Immature natural killer cell (primary cell): ENCODE results near the gene INSIG1. TPM values are rescaled to one million over a fixed set of nuclear protein-coding genes. Genes with fewer than 3 reads are reported as not detected.

Experiments used
- DNase-seq, 3 donors: peaks; one replicate each; pipeline ENCODE4 v3.0.0; 2022; ENCODE audit warnings: mixed read lengths in 1 of 3
- H3K27ac Mint-ChIP-seq, 6 donors: one replicate each; pipeline ENCODE4 v1.8.0; 2020; ENCODE audit warnings: mixed read lengths in 6 of 6, mild to moderate bottlenecking in 5 of 6, inconsistent platforms in 4 of 6, moderate library complexity in 3 of 6
- H3K27me3 Mint-ChIP-seq, 3 donors: one replicate each; pipeline ENCODE4 v1.8.0; 2020 to 2021; ENCODE audit warnings: low read depth in 3 of 3, mild to moderate bottlenecking in 3 of 3, mixed read lengths in 3 of 3, moderate library complexity in 3 of 3, inconsistent platforms in 1 of 3
- H3K36me3 Mint-ChIP-seq, 3 donors: one replicate each; pipeline ENCODE4 v1.8.0; 2020; ENCODE audit warnings: mixed read lengths in 3 of 3, inconsistent platforms in 2 of 3, mild to moderate bottlenecking in 2 of 3
- H3K4me1 Mint-ChIP-seq, 2 donors: one replicate each; pipeline ENCODE4 v1.8.0; 2020; ENCODE audit warnings: inconsistent platforms in 2 of 2, mild to moderate bottlenecking in 2 of 2, mixed read lengths in 2 of 2, moderate library complexity in 1 of 2
- H3K4me3 Mint-ChIP-seq, 5 donors: one replicate each; pipeline ENCODE4 v1.8.0; 2020; ENCODE audit warnings: mild to moderate bottlenecking in 5 of 5, mixed read lengths in 5 of 5, inconsistent platforms in 3 of 5, moderate library complexity in 3 of 5
- H3K9me3 Mint-ChIP-seq, 6 donors: one replicate each; pipeline ENCODE4 v1.8.0; 2020; ENCODE audit warnings: mild to moderate bottlenecking in 6 of 6, mixed read lengths in 6 of 6, inconsistent platforms in 4 of 6, moderate library complexity in 3 of 6
- polyA plus RNA-seq, 3 donors: library from polyadenylated mRNA; unstranded; fragments of 300-500 nt; fragmentation: Illumina TruSeq; gene quantifications; one replicate each; pipeline ENCODE4 v1.2.3, GENCODE V29; 2021

Gene INSIG1
- polyA plus RNA-seq, 3 donors from 2014 or later: 63.9 to 90.8 (median 66.6) TPM

DNA sequence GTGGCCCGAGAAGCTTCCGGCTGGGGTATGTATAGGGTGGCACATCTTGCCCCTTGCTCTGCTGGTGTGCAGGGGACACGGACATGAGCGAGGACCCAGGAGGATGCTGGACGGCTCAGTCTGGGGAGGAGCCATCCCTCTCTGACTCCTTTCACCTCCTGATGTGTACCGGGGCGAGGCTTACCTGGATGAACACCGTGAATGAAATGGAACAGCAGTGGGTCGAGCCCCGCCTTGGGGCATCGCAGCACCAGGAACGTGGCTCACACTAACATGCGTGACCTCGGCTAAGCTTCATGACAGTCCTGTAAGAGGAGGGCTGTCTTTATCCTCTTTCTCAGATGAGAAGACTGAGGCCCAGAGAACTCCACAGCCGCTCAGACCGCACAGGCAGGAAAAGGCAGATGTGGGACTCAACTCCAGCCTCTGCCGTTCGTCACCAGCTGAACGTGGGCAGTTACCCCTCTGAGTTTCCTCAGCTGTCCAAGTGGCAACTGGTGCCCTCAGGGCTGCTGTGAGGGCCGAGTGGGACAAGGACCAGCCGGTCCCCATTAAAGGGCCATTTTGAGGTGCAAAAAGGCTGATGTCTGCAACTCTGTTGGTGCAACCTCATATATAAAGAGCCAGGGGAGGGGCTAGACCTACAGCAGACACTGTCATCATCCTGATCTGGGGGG lies 54.5 kb downstream of the INSIG1 start:
- H3K36me3 Mint-ChIP-seq: peaks cover 0 to 3% (median 0%) of the 10 kb centered on the region in 3 donors
- no peak for DNase-seq
- no peaks in the 10 kb centered on the region for H3K4me1 Mint-ChIP-seq
- H3K9me3 Mint-ChIP-seq: peaks cover 0 to 1% (median 0%) of the 10 kb centered on the region in 6 donors
- peaks cover 0 to 8% (median 7%) of the 10 kb centered on the region in 3 donors for H3K27me3 Mint-ChIP-seq
- H3K4me3 Mint-ChIP-seq: no peak overlapping the region
- no peak overlapping the region for H3K27ac Mint-ChIP-seq

DNA sequence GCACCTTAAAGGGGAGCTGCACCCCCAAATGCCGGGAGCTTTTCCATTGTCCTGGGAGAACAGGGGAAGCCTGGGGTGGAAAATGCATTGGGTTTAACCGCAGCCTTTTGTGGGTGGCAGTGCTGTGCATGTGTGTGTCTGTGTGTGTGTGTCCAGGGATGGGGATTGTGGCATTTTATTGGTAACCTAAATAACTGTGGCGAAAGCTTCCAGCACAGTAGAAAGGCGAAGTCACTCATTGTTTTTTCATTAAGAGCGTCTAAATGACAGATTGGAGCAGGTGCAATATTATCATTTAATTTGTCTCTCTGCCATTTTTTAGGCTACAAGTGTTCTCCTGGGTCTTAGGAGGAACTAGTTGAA lies 55.1 kb downstream of the INSIG1 start:
- Mint-ChIP-seq H3K36me3 (peaks cover 0 to 3% (median 0%) of the 10 kb centered on the region in 3 donors), H3K27ac (no peak overlapping the region), H3K4me3 (no peak overlapping the region), H3K4me1 (no peaks in the 10 kb centered on the region), H3K9me3 (peaks cover 0 to 1% (median 0%) of the 10 kb centered on the region in 6 donors), H3K27me3 (peaks cover 0 to 8% (median 7%) of the 10 kb centered on the region in 3 donors)
- DNase-seq: no peak

DNA sequence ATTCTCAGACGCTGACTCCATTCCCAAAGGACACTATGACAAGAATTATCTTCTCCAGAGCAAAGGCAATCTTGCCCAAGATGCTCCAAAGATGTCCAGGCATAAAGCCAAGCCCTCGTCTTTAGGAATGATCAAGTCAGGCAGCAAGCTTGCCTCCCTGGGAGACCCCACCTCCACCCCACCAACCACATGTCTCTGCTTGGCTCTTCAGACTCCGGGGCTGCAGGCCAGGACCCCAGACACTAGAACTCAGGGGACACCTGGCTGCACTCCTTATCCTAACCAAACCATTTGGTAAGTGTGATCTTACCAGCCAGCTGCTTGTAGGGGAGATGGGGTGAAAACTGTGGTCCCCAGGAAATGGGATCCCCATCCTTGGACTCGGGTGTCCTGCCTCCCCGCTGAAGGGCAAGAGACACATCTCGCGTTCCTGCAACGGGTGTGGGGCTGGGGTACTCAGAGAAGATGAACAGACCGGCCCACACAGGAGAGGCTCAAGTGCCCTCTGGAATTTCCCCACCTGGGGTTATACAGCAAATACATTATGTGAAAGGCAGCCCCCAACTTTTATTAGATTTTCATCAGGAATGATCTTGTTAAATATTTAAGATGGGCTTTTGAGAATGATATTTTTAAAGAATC lies 55.7 kb downstream of the INSIG1 start:
- peaks cover 0 to 3% (median 0%) of the 10 kb centered on the region in 3 donors for H3K36me3 Mint-ChIP-seq
- H3K27ac Mint-ChIP-seq: no peak overlapping the region
- no peak for DNase-seq
- H3K4me1 Mint-ChIP-seq: no peaks in the 10 kb centered on the region
- H3K9me3 Mint-ChIP-seq: peaks cover 0 to 1% (median 0%) of the 10 kb centered on the region in 6 donors
- no peak overlapping the region for H3K4me3 Mint-ChIP-seq
- peaks cover 0 to 8% (median 7%) of the 10 kb centered on the region in 3 donors for H3K27me3 Mint-ChIP-seq

DNA sequence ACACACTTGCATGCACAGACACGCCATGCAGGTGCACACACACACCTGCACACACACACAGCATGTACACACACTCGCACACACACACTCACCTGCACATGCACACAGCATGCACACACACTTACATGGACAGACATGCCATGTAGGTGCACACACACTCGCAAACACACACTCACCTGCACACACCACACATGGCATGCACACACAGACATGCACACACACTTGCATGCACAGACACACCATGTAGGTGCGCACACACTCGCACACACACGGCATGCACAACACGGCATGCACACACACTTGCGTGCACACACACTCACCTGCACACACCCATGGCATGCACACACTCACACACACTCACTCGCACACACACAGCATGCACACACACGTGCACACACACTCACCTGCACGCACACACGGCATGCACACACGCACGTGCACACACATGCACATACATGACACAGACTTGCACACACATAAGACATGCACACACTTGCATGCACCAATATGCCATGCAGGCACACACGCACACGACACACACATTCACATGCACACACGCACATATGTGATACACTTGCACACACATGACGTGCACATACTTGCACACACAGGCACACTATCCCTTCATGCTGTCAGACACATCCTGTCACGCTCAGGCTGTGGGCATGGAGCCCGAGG lies 56.8 kb downstream of the INSIG1 start:
- no peak overlapping the region for H3K4me3 Mint-ChIP-seq
- H3K4me1 Mint-ChIP-seq: no peaks in the 10 kb centered on the region
- peaks cover 0 to 3% (median 0%) of the 10 kb centered on the region in 3 donors for H3K36me3 Mint-ChIP-seq
- peaks cover 0 to 1% (median 0%) of the 10 kb centered on the region in 6 donors for H3K9me3 Mint-ChIP-seq
- peaks cover 0 to 8% (median 7%) of the 10 kb centered on the region in 3 donors for H3K27me3 Mint-ChIP-seq
- DNase-seq: no peak
- H3K27ac Mint-ChIP-seq: no peak overlapping the region

DNA sequence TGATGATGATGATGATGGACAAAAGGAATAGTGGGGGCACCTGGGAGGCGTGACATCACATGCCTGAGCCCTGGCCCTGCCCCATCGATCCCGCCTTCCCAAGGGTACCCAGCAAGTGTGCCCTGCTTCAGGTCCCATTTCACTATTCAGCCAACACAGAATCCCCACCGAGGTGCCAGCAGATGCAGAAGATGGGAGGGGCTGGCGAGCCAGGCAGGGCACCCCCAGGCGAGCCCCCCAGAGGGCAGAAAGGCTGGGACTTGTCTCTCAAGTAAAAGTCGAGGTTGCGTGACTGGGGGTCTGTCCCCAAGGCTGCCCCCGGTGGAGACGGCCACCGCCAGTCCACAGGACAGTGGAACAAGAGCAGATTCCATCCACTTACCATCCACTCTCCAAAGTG lies 57.5 kb downstream of the INSIG1 start:
- peaks cover 6 to 8% (median 7%) of the 10 kb centered on the region in 3 donors for H3K27me3 Mint-ChIP-seq

DNA sequence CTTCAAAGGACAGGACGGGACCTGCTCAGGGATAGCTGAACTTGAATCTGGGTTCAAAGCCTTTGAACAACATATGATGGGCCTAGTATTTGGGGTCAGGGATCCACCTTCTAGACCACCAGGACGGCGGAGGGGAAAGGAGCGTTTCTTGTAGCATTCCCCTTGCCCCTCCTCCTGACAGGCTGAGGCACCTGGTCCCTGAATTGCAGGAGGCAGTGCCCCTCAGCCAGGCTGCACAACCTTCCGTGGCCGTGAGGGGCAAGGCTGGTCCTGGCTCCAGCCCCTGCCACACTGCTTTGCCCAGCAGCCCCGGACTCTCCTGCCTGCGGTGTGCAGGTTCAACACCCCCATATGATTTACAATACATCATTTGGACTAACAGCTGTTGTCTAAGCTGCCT lies 58.1 kb downstream of the INSIG1 start:
- H3K4me3 Mint-ChIP-seq: no peak overlapping the region
- no peak overlapping the region for H3K27ac Mint-ChIP-seq
- DNase-seq: no peak
- H3K27me3 Mint-ChIP-seq: peaks cover 9 to 11% (median 9%) of the 10 kb centered on the region in 3 donors
- H3K9me3 Mint-ChIP-seq: peaks cover 0 to 1% (median 0%) of the 10 kb centered on the region in 6 donors
- no peaks in the 10 kb centered on the region for H3K4me1 Mint-ChIP-seq
- peaks cover 0 to 2% (median 0%) of the 10 kb centered on the region in 3 donors for H3K36me3 Mint-ChIP-seq

More for the DNA sequence above, 57.5 kb downstream of the INSIG1 start:
- no peak for DNase-seq
- Mint-ChIP-seq H3K36me3 (peaks cover 0 to 3% (median 0%) of the 10 kb centered on the region in 3 donors), H3K4me3 (no peak overlapping the region), H3K27ac (no peak overlapping the region), H3K4me1 (no peaks in the 10 kb centered on the region), H3K9me3 (peaks cover 0 to 1% (median 0%) of the 10 kb centered on the region in 6 donors)

DNA sequence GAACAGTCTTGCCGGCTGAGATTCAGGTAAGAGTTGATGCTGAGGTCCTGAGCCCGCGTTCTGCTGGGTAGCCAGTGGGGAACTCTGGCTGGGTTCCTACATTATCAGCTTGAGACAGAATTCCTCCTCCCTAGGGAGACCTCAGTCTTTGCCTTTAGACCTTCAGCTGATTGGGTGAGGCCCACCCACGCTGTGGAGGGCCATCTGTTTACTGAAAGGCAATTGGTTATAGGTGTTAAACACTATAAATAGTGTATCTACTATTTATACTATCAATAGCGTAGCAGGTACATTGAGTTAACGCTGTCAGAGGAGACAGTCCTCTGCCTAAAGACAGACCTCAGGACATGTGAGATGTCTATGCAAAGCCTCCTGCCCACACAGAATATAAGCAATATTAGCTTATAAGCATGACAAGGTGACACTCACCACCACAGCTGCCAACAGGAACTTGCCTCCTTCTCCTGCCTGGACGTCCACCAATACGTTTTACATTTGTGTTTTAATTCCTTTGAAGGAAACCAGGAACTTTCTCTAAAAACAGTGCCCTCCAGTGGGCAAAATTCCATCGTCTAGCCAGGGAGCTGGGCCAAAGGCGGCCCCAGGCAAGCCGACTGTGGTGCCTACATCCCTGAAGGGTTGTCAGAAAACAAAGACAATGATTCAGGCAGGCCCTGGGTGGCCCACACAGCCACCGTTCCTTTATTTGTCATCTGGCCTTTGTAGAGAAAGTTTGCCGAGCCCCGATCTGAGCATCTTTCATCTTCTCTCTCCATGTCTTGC lies 58.8 kb downstream of the INSIG1 start:
- Mint-ChIP-seq H3K4me3 (no peak overlapping the region), H3K36me3 (no peaks in the 10 kb centered on the region), H3K27me3 (peaks cover 9 to 10% (median 9%) of the 10 kb centered on the region in 3 donors), H3K9me3 (peaks cover 0 to 1% (median 0%) of the 10 kb centered on the region in 6 donors), H3K4me1 (no peaks in the 10 kb centered on the region), H3K27ac (no peak overlapping the region)
- DNase-seq: no peak

DNA sequence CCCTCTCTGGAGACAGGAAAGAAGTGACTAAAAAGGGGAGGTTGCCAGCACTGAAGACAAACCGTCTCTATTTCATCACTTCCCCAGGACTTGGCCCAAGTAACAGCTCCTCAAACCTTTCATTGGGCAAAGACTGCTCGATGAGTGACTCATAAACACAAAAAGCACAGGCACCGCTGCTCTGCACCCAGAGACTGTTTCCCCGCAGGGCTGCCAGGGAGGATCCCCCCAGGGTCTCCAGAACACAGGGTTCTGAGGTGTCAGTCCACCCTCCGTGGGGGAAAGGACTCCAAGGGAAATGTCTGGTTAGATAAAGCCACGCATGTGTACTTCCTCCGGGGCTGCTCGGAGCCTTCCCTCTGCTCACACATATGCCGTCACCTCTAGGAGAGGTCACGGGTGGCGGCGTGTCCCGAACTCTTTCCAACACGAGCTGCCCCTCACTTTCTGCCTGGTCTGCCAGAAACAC lies 59.9 kb downstream of the INSIG1 start:
- H3K27ac Mint-ChIP-seq: no peak overlapping the region
- H3K4me3 Mint-ChIP-seq: no peak overlapping the region
- no peaks in the 10 kb centered on the region for H3K4me1 Mint-ChIP-seq
- peaks cover 0 to 1% (median 0%) of the 10 kb centered on the region in 6 donors for H3K9me3 Mint-ChIP-seq
- no peaks in the 10 kb centered on the region for H3K36me3 Mint-ChIP-seq
- H3K27me3 Mint-ChIP-seq: peaks cover 9 to 11% (median 10%) of the 10 kb centered on the region in 3 donors
- DNase-seq: no peak

DNA sequence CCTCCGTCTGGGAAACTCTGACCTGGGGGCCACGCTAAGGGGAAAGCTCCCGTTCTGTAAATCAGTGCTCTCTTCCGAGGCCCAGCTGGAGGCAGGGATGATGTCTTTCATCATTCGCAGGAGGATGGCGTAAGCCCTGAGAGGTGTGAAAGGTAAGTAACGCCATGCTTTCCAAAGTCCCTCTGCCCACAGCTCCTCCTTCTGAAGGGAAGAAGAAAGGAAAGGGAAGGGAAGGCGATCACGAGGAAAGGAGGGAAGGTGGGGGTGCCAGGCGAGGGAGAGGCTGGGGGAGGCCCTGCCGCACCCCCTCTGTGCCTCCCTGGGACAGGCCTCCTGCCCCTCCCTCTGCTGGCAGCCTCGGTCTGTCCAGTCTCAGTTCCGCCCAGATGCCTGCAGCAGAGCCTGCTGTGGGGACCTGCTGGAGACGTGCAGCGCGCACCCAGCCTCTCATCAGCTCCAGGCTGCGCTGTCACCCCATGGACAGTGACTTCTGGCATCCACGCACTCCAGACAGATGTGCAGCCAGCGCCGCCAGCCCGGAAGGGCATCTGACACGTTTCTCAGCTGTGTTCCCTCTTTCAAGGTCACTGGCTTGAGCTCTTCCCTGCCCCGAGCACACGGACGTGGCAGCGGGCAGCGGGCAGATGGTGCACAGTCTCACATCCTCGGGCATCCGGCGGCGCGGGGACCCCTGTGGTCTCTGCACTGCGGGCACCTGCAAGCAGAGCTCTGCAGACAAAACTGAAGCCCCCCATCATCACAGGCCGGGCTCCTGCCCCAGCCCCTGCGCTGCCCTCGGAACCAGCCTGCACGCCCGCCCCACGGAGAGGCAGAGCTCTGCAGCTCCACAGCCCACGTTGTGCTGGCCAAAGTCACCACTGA lies 60.6 kb downstream of the INSIG1 start:
- peaks cover 9 to 11% (median 10%) of the 10 kb centered on the region in 3 donors for H3K27me3 Mint-ChIP-seq
- H3K36me3 Mint-ChIP-seq: no peaks in the 10 kb centered on the region
- no peaks in the 10 kb centered on the region for H3K4me1 Mint-ChIP-seq
- DNase-seq: no peak
- H3K9me3 Mint-ChIP-seq: peaks cover 0 to 1% (median 0%) of the 10 kb centered on the region in 6 donors
- no peak overlapping the region for H3K27ac Mint-ChIP-seq
- no peak overlapping the region for H3K4me3 Mint-ChIP-seq

DNA sequence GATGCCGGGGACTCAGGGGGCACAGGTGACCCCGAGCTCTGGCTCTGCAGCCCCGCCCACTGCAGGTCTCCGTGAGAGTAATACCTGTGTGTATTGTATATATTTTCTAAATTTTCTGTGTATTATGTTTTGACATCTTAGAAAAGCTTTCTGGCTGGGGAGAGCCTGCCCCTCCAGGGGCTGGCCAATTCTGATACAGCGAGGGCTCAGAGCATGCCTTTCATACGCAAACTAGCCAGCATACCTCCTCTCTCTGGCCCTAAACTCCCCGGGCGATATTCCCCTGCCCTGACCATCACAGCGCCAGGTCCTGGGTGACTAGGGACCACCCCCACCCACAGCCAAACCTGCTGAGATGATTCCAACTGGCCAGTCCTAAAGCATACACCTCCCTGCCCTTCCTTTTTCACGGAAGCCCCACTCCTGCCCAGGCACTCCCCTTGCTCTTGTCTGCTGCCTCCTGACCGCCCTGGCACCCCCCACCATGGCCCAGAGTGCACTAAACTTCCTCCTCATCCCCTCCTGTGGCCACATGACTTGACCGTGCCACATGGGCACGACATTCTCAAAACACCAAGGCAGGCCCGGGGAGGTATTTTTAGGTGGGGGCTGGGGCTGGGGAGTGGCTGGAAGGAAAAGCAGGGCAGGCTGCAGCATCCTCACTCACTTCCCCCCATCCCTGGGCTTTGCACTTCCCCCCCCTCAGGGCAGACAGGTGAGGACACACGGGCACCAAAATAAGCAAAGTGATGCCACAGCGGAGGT lies 61.5 kb downstream of the INSIG1 start:
- Mint-ChIP-seq H3K27ac (no peak overlapping the region), H3K4me1 (no peaks in the 10 kb centered on the region)

More for the DNA sequence above, 61.5 kb downstream of the INSIG1 start:
- no peak overlapping the region for H3K4me3 Mint-ChIP-seq
- DNase-seq: no peak
- peaks cover 9 to 15% (median 14%) of the 10 kb centered on the region in 3 donors for H3K27me3 Mint-ChIP-seq
- no peaks in the 10 kb centered on the region for H3K36me3 Mint-ChIP-seq
- H3K9me3 Mint-ChIP-seq: peaks cover 0 to 1% (median 0%) of the 10 kb centered on the region in 6 donors
